ENCODE measurements around the gene COX6B2. TPM values are rescaled to one million over a fixed set of nuclear protein-coding genes. Genes with fewer than 3 reads are reported as not detected.
"Not testable (repeated sequence)": the region's sequence is repeated elsewhere in the genome, so short reads cannot be mapped to it uniquely, and the experiment has no call there.

The COX6B2 gene
- total RNA-seq, 2 experiments from 2014 or later, result 0.34 TPM; not detected in 1

GRCh38 chr19:55333870-55334269 is 20.6 kb downstream of the COX6B2 start:
- CTCF ChIA-PET, result no interaction called here
- Mint-ChIP-seq H3K4me3 (no peak overlapping the region), H3K9me3 (ENCODE audit: insufficient read depth) (no peaks in the 10 kb centered on the region), H3K36me3 (ENCODE audit: low read depth) (no peaks in the 10 kb centered on the region), H3K27ac (no peak overlapping the region), H3K27me3 (ENCODE audit: low read depth) (peaks cover 21% of the 10 kb centered on the region), H3K4me1 (ENCODE audit: low read depth) (peaks cover 10% of the 10 kb centered on the region)
- POLR2A ChIA-PET, result no interaction called here
- DNase-seq (no peak), ATAC-seq (no peak)

GRCh38 chr19:55329791-55330190 is 24.7 kb downstream of the COX6B2 start:
- H3K4me3 Mint-ChIP-seq; POLR2A ChIA-PET; H3K36me3 Mint-ChIP-seq (ENCODE audit: low read depth); H3K9me3 Mint-ChIP-seq (ENCODE audit: insufficient read depth); ATAC-seq; H3K4me1 Mint-ChIP-seq (ENCODE audit: low read depth); H3K27ac Mint-ChIP-seq; DNase-seq: not testable (repeated sequence)
- H3K27me3 Mint-ChIP-seq (ENCODE audit: low read depth), result peaks cover 14% of the 10 kb centered on the region
- CTCF ChIA-PET, result interaction anchor here (1.2 kb wide), 1 partner anchor 10 kb away, joined by 3 read pairs; the partner anchor contains the start of gene KMT5C

GRCh38 chr19:55328774-55329318 is 25.7 kb downstream of the COX6B2 start:
- H3K4me1 Mint-ChIP-seq (ENCODE audit: low read depth); CTCF ChIA-PET; POLR2A ChIA-PET; H3K4me3 Mint-ChIP-seq; H3K36me3 Mint-ChIP-seq (ENCODE audit: low read depth); DNase-seq; H3K27ac Mint-ChIP-seq; ATAC-seq; H3K9me3 Mint-ChIP-seq (ENCODE audit: insufficient read depth): not testable (repeated sequence)
- peaks cover 12% of the 10 kb centered on the region for H3K27me3 Mint-ChIP-seq (ENCODE audit: low read depth)

GRCh38 chr19:55325172-55325571 is 29.3 kb downstream of the COX6B2 start, which contains the start of gene TMEM150B:
Gene TMEM150B, minus strand, starts transcription at chr19:55325341. Its CDS starts 4,305 bp downstream, at chr19:55321036.
- Mint-ChIP-seq H3K9me3 (ENCODE audit: insufficient read depth) (no peaks in the 10 kb centered on the region), H3K4me3 (no peak within 1 kb of the TSS), H3K27ac (peak within 1 kb of the TSS; percentile 48), H3K27me3 (ENCODE audit: low read depth) (peaks cover 4% of the 10 kb centered on the region), H3K4me1 (ENCODE audit: low read depth) (peaks cover 18% of the 10 kb centered on the region), H3K36me3 (ENCODE audit: low read depth) (no peaks in the 10 kb centered on the region)
- peak; percentile 40 for ATAC-seq
- CTCF ChIA-PET, result no interaction called here
- DNase-seq, result no peak
- POLR2A ChIA-PET, result no interaction called here

- CTCF ChIA-PET, result no interaction called here
- Mint-ChIP-seq H3K36me3 (ENCODE audit: low read depth) (no peaks in the 10 kb centered on the region), H3K9me3 (ENCODE audit: insufficient read depth) (no peaks in the 10 kb centered on the region), H3K27me3 (ENCODE audit: low read depth) (peaks cover 4% of the 10 kb centered on the region), H3K4me3 (no peak overlapping the region), H3K27ac (no peak overlapping the region), H3K4me1 (ENCODE audit: low read depth) (peaks cover 18% of the 10 kb centered on the region)
- ATAC-seq (peak; percentile 18), DNase-seq (no peak)
- POLR2A ChIA-PET, result interaction anchor here (0.6 kb wide), 1 partner anchor 7 kb away, joined by 3 read pairs; no protein-coding TSS in a partner anchor
These were observed 29.9 kb downstream of the COX6B2 start for GRCh38 chr19:55324662-55325061.

GRCh38 chr19:55322204-55322885 is 32.2 kb downstream of the COX6B2 start:
- ChIA-PET CTCF (interaction anchor here (1.4 to 3.4 kb wide), 2 partner anchors 17 to 20 kb away, joined by 6 to 27 read pairs; partner anchors contain the start of gene KMT5C), POLR2A (interaction anchor here (0.7 to 1.1 kb wide), 2 partner anchors 9 to 85 kb away, joined by 3 read pairs; no protein-coding TSS in a partner anchor)
- ATAC-seq (no peak), DNase-seq (no peak)
- Mint-ChIP-seq H3K36me3 (ENCODE audit: low read depth) (no peaks in the 10 kb centered on the region), H3K27me3 (ENCODE audit: low read depth) (no peaks in the 10 kb centered on the region), H3K4me1 (ENCODE audit: low read depth) (peaks cover 18% of the 10 kb centered on the region), H3K4me3 (no peak overlapping the region), H3K9me3 (ENCODE audit: insufficient read depth) (no peaks in the 10 kb centered on the region), H3K27ac (no peak overlapping the region)

- POLR2A ChIA-PET, result interaction anchor here (0.7 kb wide), 1 partner anchor 85 kb away, joined by 3 read pairs; no protein-coding TSS in a partner anchor
- DNase-seq (no peak), ATAC-seq (no peak)
- Mint-ChIP-seq H3K27me3 (ENCODE audit: low read depth) (no peaks in the 10 kb centered on the region), H3K9me3 (ENCODE audit: insufficient read depth) (no peaks in the 10 kb centered on the region), H3K36me3 (ENCODE audit: low read depth) (no peaks in the 10 kb centered on the region), H3K27ac (no peak overlapping the region), H3K4me1 (ENCODE audit: low read depth) (peaks cover 18% of the 10 kb centered on the region), H3K4me3 (no peak overlapping the region)
- CTCF ChIA-PET, result interaction anchor here (1.0 to 3.4 kb wide), 3 partner anchors 18 to 29 kb away, joined by 3 to 27 read pairs (median 6); partner anchors contain the start of gene KMT5C
These were observed 32.9 kb downstream of the COX6B2 start for GRCh38 chr19:55321466-55322137.

- H3K4me3 Mint-ChIP-seq, result no peak overlapping the region
- H3K27ac Mint-ChIP-seq, result no peak overlapping the region
- ChIA-PET CTCF (interaction anchor here (1.0 to 3.4 kb wide), 2 partner anchors 19 to 29 kb away, joined by 3 to 27 read pairs; no protein-coding TSS in a partner anchor), POLR2A (no interaction called here)
- peaks cover 18% of the 10 kb centered on the region for H3K4me1 Mint-ChIP-seq (ENCODE audit: low read depth)
- ATAC-seq (no peak), DNase-seq (no peak)
- no peaks in the 10 kb centered on the region for H3K36me3 Mint-ChIP-seq (ENCODE audit: low read depth)
- no peaks in the 10 kb centered on the region for H3K27me3 Mint-ChIP-seq (ENCODE audit: low read depth)
- no peaks in the 10 kb centered on the region for H3K9me3 Mint-ChIP-seq (ENCODE audit: insufficient read depth)
These were observed 33.6 kb downstream of the COX6B2 start for GRCh38 chr19:55320844-55321419.

GRCh38 chr19:55319785-55320184 is 34.7 kb downstream of the COX6B2 start:
- Mint-ChIP-seq H3K27me3 (ENCODE audit: low read depth) (no peaks in the 10 kb centered on the region), H3K4me1 (ENCODE audit: low read depth) (peaks cover 14% of the 10 kb centered on the region), H3K36me3 (ENCODE audit: low read depth) (no peaks in the 10 kb centered on the region), H3K4me3 (no peak overlapping the region), H3K27ac (no peak overlapping the region), H3K9me3 (ENCODE audit: insufficient read depth) (no peaks in the 10 kb centered on the region)
- DNase-seq (no peak), ATAC-seq (no peak)
- CTCF ChIA-PET, result interaction anchor here (3.4 kb wide), 1 partner anchor 17 kb away, joined by 27 read pairs; no protein-coding TSS in a partner anchor
- POLR2A ChIA-PET, result no interaction called here

- no peak overlapping the region for H3K4me3 Mint-ChIP-seq
- CTCF ChIA-PET, result interaction anchor here (1.0 kb wide), 1 partner anchor 15 kb away, joined by 3 read pairs; no protein-coding TSS in a partner anchor
- H3K4me1 Mint-ChIP-seq (ENCODE audit: low read depth), result peaks cover 8% of the 10 kb centered on the region
- no peaks in the 10 kb centered on the region for H3K9me3 Mint-ChIP-seq (ENCODE audit: insufficient read depth)
- POLR2A ChIA-PET, result no interaction called here
- H3K36me3 Mint-ChIP-seq (ENCODE audit: low read depth), result no peaks in the 10 kb centered on the region
- H3K27ac Mint-ChIP-seq, result no peak overlapping the region
- ATAC-seq (no peak), DNase-seq (no peak)
- no peaks in the 10 kb centered on the region for H3K27me3 Mint-ChIP-seq (ENCODE audit: low read depth)
These were observed 37.9 kb downstream of the COX6B2 start for GRCh38 chr19:55316646-55317045.

GRCh38 chr19:55315956-55316525 is 38.5 kb downstream of the COX6B2 start:
- CTCF ChIA-PET, result interaction anchor here (1.0 kb wide), 1 partner anchor 15 kb away, joined by 3 read pairs; no protein-coding TSS in a partner anchor

More at GRCh38 chr19:55315956-55316525, 38.5 kb downstream of the COX6B2 start:
- Mint-ChIP-seq H3K27ac (no peak overlapping the region), H3K9me3 (ENCODE audit: insufficient read depth) (no peaks in the 10 kb centered on the region), H3K4me3 (no peak overlapping the region), H3K36me3 (ENCODE audit: low read depth) (no peaks in the 10 kb centered on the region), H3K4me1 (ENCODE audit: low read depth) (peaks cover 3% of the 10 kb centered on the region), H3K27me3 (ENCODE audit: low read depth) (no peaks in the 10 kb centered on the region)
- no peak for DNase-seq
- POLR2A ChIA-PET, result no interaction called here
- ATAC-seq, result no peak
